IPS-NIHi11 (cell line): ENCODE measurements around the gene ST6GALNAC5.
"Not testable (repeated sequence)": the region's sequence is repeated elsewhere in the genome, so short reads cannot be mapped to it uniquely, and the experiment has no call there.

Source experiments
- DNase-seq: peaks from one replicate; pipeline ENCODE4 v3.0.0; 2012; ENCODE audit warnings: mixed read lengths, low spot score

Gene ST6GALNAC5

DNA sequence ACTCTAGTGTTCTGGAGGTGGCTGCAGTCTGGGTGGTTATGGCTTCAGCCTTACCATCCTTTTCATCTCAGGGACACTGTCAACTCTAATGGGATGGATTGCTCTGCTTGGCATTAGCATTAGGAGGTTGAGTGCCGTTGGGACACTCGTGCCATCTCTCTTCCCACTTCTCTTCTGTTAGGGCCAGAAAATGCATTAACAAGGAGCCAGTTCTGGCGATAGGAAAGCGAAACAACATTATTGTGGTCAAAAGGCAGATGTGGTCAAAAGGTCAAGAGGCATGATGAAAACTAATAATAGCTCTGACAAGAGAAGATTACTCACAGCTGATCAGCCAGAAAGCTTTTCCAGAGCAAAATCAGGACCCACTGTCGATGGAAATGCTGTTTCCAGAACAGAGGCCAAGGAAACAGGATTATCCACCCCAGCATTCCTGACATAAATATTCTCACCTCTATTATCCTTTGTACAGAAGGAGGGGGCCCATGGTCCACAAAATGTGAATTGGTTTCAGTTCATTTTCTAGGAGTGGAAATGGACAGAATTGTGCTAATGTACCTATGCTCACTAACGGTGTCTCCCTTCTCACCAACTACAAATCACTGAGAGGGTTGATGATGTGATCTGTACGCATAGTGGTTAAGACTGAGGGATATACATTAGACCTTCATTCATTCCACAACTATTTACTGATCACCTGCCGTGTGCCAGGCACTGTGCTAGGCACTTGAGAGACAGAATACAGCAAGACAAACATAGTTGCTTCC lies 72.0 kb downstream of the ST6GALNAC5 start:
- DNase-seq = no peak

DNA sequence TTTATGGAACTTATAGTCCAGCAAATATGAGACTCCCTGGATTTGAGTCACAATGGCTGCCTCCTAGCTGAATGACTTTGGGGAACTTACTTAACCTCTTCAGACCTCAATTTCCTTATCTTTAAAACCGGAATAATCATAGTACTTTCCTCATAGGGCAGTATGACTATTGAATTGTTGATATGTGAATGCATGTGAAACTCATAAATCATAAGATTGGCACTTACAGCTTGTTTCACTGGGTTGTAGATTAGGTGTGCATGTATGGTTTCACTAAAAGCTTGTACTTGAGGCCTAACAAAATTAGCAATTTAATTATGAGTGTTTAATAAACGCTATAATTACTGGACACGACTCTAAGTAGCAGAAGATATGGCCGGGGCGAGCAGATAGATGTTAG lies 72.5 kb downstream of the ST6GALNAC5 start:
- no peak for DNase-seq

DNA sequence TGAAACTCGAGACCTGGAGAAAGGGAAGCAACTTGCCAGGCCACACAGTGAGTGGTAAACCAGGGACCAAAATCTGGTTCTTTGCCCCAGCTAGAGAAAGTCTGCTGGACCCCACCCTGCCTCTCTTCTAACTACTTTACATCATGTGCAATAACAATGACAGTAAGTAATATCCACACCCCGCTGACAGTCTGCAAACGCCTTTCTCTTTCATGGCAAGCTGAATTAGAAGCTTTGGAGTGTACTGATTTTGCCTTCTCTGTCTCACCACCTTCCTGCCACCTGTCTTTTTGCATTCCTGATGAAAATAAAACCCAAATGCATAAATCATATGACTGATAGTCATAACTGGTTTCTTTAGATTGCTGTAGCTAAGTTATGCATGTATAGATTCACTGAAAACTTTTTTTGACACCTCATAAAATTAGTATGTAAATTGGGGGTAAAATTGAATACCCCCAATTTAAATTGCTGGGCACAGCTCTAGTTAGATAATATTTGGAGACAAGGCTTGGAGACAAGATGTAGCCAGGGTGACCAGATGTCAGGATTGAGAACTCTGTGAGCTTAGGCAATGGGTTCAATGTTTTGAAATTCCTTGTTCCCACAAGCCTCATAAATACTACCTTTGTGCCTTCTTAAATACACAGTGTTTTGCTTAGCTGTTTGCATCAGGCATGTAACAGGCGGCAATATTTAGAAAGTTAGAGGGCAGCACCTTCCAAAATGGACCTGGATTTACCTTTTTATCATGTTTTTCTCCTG lies 73.5 kb downstream of the ST6GALNAC5 start:
- DNase-seq = no peak

DNA sequence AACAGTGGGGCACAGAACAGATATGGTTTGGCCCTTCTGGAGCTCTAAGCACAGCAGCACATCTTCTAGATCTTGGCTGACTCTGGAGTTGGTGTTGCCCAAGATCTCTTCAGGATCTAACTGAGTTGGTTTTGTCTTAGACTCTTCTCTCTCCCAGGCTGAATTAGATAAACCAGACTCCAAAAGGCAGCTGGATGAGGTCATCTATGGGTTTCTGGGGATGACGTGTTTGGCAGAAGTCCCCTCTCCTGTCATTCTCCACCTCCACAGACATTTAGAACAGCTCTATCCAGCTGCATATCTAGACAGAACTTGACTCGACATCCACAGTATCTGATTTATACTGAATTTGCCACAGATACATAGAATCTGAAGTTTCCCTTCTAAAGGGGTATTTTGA lies 75.3 kb downstream of the ST6GALNAC5 start:
- no peak for DNase-seq

DNA sequence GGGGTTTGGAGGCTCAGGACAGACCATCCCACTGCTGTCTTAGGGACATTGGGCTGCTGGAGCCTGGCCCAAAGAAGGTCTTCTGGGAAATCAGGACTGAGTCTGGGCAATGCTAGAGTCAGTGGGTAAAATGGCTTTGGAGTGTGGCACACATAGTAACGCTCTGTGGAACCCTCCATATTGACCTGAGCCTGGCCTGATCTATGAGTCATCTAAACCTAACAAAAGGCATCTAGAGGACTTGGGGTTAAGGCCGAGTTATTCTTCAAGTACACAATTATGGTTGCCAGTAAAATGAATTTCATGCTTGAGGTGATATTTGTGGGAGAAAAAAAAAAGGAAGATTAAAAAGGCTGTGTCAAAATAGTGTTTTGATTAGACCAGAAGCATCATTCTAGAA lies 77.7 kb downstream of the ST6GALNAC5 start:
- no peak for DNase-seq

DNA sequence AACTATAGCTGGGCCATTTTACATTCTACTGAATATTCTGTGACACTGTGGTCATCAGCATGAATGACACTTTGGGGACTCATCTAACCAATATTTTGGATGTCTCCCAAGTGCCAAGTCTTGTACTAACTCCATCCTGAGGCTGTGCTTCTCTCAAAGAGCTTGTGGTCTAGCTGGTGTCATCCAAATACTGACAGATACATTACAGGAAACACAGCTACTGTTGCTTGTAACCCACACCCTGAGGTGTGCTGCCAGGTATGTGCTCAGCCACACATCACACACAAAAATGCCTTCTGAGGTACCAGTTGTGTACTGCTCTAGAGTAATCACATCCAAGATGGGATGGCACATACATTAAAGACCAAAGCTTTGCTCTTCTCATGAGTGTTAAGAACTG lies 81.6 kb downstream of the ST6GALNAC5 start:
- no peak for DNase-seq

DNA sequence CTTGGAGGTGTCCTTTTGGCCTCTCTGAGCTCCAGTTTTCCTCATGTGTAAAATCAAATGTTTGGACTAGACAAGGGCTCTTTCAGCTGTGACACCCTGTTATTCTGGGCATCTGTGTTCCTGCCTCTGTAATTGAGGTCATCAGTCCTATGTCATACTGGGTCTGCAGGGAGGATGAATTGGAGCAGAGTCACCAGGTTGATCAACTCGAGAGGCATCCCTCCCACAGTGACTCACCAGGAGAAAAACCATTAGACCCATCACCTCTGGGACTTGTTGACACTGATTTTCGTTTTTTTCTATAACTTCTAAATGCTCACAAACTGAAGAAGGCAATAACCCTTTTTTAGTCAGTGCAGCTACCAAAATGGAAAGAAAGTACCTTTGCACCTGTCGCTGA lies 82.2 kb downstream of the ST6GALNAC5 start:
- no peak for DNase-seq

DNA sequence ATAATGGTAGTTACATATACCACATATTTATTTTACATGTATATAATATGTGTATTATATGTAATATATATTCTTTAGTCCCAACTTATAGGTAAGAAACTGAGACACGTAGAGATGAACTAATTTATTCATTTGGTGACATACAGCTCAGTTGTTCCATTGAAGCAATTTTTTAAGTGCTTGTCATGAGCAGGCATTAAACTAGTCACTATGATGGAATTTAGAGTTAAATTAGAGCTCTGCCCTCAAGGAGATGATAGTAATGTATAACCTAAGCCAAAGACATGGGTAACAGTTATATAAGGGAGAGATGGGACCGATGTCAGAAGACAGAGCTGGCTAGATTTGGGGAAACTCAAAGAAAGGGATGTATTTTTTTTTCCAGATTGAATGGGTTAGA lies 83.0 kb downstream of the ST6GALNAC5 start:
- no peak for DNase-seq

DNA sequence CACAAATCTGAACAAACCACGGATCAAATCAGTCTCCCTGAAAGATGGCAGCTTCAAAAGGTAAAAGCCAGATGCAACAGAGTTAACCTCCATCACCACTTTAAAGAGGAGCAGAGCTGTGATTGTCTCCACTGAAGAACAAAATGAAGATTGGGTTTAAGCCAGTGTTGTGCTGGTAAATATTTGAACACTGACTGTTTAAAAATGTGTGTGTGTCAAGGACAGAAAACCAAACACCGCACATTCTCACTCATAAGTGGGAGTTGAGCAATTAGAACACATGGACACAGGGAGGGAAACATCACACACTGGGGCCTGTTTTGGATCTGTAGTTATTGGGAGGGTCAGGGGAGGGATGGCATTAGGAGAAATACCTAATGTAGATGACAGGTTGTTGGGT lies 83.9 kb downstream of the ST6GALNAC5 start:
- DNase-seq = no peak

DNA sequence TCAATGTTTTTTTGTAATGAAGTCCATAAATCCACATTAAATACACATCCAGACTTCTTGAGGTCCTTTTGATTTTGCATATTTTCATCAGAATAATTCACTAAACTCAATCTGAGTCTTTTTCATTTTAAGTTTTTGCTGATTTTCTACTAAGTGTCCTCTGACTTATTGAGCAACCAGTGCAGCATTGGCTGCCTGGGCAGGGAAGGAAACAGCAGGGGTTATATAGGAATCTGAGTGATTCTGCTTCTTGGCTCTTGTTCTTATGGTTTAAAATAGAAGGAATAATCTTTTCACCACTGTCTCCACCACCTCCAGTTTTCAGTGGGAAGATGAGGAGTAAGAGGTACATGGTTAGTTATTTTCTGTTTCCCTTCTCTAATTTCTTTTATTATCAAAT lies 88.4 kb downstream of the ST6GALNAC5 start:
- DNase-seq = no peak

DNA sequence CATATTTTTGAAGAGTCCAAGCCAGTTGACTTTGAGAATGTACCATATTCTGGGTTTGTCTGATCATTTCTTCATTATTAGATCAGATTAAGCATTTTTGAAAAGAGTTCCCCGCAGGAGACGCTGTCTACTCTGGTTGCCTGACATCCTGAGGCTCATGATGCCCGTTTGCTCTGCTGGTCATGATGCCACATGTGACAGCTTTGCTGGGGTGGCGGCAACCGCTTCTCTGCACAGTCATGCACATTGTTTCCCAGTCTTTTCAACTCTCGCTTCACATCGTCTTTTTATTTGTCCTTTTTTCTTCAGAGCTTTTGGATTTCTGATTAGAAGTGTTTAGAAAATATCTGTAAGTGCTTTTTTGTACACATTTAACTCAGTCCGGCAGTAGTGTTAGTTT lies 90.7 kb downstream of the ST6GALNAC5 start:
- DNase-seq = no peak

DNA sequence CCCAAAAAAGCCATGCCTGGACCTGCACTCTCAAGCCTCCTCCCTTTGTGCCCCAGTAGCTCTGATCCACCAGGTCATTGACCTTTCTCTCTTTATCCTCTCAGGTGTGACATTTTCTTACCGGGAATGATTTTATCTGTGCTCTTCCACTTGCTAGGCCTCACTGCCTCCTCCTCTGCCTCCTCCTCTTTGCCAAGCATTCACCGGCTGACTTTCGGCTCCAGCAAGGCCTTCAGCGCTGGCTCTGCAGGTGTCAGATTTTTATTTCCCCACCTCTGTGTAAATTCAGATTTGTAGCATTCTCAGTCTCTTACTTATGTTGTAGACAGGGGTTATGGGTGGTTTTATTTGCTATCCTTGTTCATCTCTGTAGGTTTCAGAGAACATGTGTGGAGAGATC lies 91.5 kb downstream of the ST6GALNAC5 start:
- DNase-seq = no peak

DNA sequence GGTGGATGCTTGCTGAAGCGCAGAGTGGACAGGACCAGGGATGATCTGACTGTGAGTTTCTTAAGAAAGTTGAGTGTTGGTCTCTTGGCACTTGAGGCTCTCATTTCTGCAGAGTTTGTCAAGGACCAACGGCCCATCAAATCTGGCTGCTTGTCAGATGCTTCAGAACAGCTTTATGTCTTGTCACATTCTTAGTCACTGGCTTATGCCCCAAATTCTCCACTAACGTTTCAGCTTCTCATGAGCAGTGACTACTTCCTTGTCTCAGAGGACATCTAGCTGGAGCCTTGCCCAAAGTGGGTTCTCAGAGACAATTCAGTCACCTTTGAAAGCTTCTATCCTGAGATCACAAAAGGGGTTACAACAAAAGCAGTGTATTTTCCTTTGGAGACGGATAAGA lies 92.3 kb downstream of the ST6GALNAC5 start:
- no peak for DNase-seq

DNA sequence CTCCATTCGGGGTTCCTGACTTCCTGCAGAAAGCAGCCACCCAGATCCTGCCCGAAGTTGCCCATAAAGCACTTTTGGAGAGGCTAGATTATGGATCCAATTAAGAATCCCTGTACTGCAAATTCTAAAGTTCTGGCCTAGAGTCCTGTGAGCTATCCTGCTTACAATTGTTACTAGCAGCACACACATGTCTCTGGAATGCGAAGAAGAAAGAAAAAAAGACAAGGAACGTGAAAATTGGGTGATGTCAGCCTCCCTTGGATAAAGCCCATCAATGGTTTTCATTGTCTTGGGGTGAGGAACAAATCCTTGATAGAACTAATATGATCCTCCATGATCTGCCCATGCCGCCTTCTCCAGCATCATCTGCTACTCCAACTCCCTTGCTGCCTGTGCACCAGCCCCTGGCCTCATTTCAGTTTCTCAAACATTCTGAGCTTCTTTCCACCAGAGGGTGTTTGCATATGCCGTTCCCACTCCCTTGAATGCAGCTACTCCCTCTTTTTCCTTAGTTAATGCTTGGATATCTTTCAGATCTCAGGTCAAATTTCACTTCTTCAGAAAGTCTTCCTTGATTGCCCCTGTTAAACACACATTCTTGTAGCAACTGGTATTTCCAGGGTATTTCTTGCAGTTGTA lies 94.0 kb downstream of the ST6GALNAC5 start:
- DNase-seq = no peak

DNA sequence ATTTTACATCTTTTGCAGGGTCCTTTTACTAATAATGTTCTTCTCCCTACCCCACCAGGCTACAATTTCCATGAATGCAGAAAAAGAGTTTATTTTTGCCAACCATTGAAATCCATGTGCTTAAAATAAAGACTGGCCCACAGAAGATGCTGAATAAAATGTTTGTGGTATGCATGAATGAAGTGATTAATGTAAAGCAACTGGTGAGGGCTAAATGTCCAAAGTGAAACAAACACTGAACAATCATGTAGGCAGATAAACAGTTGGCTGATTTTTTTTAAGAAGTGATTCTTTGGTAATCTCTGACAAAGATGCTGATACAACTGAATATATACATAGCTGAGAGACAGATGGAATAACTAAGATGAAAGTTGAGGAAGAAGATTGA lies 94.5 kb downstream of the ST6GALNAC5 start:
- no peak for DNase-seq

DNA sequence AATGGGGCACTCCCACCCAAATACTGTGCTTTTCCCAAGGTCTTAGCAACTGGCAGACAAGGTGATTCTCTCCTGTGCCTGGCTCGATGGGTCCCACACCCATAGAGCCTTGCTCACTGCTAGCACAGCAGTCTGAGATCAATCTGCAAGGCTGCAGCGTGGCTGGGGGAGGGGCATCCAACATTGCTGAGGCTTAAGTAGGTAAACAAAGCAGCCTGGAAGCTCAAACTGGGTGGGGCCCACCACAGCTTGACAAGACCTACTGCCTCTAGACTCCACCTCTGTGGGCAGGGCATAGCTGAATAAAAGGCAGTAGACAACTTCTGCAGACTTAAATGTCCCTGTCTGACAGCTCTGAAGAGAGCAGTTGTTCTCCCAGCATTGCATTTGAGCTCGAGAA lies 114.0 kb downstream of the ST6GALNAC5 start:
- not testable (repeated sequence) for DNase-seq

DNA sequence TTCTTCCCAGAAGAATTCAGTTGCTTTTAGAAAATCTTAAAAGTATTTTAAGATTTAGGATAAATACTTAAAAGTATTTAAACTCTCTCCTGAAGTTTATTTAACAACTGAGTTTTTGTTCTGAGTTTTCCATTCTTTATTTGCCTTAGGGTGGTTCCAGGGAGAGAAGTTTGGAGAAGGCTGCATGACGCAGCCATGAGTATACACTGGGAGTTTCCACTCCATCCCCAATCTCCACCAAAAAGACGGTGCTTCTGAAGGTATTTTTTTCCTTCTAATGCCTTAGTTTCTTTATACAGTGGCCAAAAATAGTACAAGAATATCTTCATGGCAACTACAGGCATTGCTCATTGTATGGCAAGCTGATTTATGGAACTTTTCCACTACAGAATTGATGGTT lies 122.7 kb downstream of the ST6GALNAC5 start:
- DNase-seq = no peak

DNA sequence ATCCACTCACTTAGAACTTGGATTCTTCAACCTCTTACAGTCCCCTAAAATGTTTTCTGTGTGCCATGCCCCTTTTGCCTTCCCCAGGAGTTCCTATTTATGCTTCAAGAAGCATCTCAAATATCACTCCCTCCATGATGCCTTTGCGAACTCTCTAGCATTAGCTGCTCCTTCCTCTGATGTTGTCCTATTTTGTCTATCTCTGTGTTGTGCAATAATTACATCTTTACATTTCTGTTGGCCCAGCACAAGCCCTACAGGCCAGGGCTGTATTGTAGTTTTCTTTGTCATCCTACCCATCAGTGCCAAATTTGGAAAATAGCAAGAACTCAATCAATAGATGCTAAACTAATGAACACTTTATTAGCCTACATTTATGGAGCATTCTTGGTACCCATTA lies 125.8 kb downstream of the ST6GALNAC5 start:
- no peak for DNase-seq

DNA sequence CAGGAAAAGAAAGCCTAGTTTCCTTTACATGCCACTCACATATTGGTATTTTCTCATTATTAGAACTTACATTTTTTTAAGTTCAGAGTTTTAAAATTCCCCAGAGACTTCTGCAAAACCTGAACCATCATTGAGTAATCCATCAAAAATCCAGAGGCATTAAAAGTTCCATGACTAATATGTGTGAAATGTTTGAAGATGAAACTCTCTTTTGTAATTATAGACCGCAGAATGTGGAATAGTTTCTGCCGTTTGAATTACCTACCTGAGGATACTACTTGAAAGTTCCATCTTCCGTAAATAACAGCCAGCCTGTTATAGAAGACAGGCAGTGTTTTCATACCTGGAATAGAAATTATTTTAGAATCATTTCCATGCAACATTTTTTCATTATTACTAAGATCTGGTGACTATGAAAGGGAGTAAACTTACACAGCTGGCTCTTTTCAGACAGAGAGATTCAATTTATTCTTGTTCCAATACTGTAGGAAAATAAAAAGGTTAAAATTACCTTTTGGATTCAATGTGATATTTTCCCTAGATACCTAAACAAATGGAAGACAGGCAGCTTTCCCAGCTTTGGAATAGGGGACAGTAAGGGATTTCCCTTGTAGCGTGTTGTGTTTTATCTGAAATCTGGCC lies 131.4 kb downstream of the ST6GALNAC5 start:
- no peak for DNase-seq

DNA sequence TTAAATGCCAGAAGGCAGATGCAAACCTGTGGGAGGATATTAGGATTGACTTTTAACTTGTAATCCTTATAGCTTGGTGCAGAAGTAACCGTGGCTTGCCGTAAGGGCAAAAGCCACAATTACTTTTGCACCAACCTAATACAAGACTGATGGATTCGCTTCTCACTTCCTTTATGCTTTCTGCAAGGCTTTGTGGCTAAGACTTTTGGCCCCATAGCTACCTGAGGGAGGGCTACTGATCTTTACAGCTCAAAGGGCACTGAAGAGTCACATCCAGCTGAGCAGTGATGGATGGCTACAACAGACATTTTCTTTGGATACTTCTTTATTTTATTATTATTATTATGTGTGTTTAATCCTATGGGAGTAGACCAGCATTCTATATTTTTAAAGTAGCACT lies 140.4 kb downstream of the ST6GALNAC5 start:
- no peak for DNase-seq

DNA sequence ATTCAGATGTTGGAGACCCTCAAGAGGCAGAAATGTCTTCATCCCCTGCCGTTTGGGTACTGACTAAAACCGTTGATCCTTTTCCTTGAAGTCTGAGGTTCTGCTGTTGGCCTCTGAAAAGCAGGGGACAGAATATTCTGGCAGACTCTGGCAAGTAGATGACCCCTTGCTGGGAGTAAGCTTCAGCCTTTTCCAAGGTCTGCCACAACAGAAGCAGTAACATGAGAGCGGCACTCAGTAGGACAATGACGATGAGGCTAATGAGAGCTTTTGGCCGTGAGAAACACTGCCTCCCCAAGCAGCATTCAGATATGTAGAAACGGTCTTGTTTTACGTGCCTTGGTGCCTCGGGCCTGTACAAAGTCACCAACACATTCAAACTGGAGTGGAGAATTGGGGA lies 143.7 kb downstream of the ST6GALNAC5 start:
- peak; percentile 7 for DNase-seq

DNA sequence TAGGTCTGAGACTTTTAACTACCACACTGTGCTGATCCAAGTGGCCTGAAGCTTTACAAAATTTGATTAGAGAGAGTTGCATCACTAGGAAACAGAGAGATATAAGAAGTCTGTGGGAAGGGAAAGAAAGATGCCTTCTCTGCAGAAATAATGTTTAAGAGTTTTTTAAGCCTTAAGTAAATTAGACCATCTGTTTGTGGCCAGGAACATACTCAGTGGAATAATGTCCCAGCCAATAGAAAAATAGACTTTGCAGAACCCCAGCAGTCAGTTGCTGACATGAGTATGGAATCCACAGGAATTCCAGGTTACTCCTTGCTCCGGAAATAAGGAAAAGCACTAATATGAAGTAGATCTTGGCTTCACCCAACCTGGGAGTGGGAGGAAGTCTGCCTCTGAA lies 144.8 kb downstream of the ST6GALNAC5 start:
- no peak for DNase-seq
